Lung (tissue), 12 donors: ENCODE results near the gene FOXP1. TPM values are rescaled to one million over a fixed set of nuclear protein-coding genes. Genes with fewer than 3 reads are reported as not detected.
A peak's percentile ranks its signal among the peaks of the same experiment; 100 is the strongest.

Experiments
- ATAC-seq: fragments of 200-7000 bp; cut with Tn5 transposase; one replicate; pipeline ENCODE4 v1.9.1; 2020; ENCODE audit warnings: moderate number of reproducible peaks; ENCODE audit not compliant: insufficient read depth, low FRiP score
- DNase-seq, 3 donors: peaks; one replicate each; pipeline ENCODE4 v3.0.0-alpha.2; 2013 to 2017
- H3K27ac ChIP-seq, 2 donors: one replicate each; pipeline ENCODE4 v1.5.1; 2013; ENCODE audit warnings: mild to moderate bottlenecking in 2 of 2, moderate library complexity in 2 of 2, control low read depth in 1 of 2, inconsistent platforms in 1 of 2, low read depth in 1 of 2, low read length in 1 of 2
- H3K27me3 ChIP-seq, 3 donors: one replicate each; pipeline ENCODE4 v1.5.1; 2013; ENCODE audit warnings: low read length in 2 of 3; ENCODE audit not compliant: control insufficient read depth in 3 of 3, insufficient read depth in 3 of 3
- H3K36me3 ChIP-seq, 4 donors: one replicate each; pipeline ENCODE4 v1.5.1; 2013; ENCODE audit warnings: low read length in 4 of 4, mild to moderate bottlenecking in 1 of 4, moderate library complexity in 1 of 4; ENCODE audit not compliant: control insufficient read depth in 4 of 4, insufficient read depth in 4 of 4
- H3K4me1 ChIP-seq, 5 donors: one replicate each; pipeline ENCODE4 v1.5.1; 2013; ENCODE audit warnings: low read length in 5 of 5, mild to moderate bottlenecking in 2 of 5, moderate library complexity in 1 of 5; ENCODE audit not compliant: control insufficient read depth in 5 of 5, insufficient read depth in 5 of 5
- H3K4me3 ChIP-seq: one replicate; pipeline ENCODE4 v1.5.1; 2013; ENCODE audit warnings: mild to moderate bottlenecking, control low read depth, moderate library complexity
- H3K9ac ChIP-seq, 2 donors: one replicate each; pipeline ENCODE4 v1.5.1; 2013; ENCODE audit warnings: low read length in 2 of 2, control low read depth in 1 of 2; ENCODE audit not compliant: insufficient read depth in 1 of 2
- H3K9me3 ChIP-seq, 4 donors: one replicate each; pipeline ENCODE4 v1.5.1; 2013; ENCODE audit warnings: low read length in 3 of 4, mild to moderate bottlenecking in 1 of 4, moderate library complexity in 1 of 4; ENCODE audit not compliant: control insufficient read depth in 4 of 4, insufficient read depth in 3 of 4
- CTCF ChIP-seq: IDR thresholded peaks from 2 replicates; pipeline ENCODE4 v1.5.1; 2012; ENCODE audit warnings: mild to moderate bottlenecking; ENCODE audit errors: control extremely low read depth, extremely low read depth
- WGBS, 2 donors: extraction: QIAGEN DNeasy Blood & Tissue Kit; methylation state at CpG; one replicate each; pipeline ENCODE4 v1.1.7; 2013; 5-methylcytosine and 5-hydroxymethylcytosine counted together
- polyA plus RNA-seq, 2 donors: library from polyadenylated mRNA; stranded (reverse); fragments of 200-250 nt; gene quantifications; one replicate each; pipeline ENCODE4 v1.2.1, GENCODE V29; 2013
- total RNA-seq, 2 donors: library from RNA; depleted of rRNA in 1 of 2; stranded (reverse); fragments of >200 nt in 1 of 2; gene quantifications; one replicate each; pipeline ENCODE4 v1.2.1, GENCODE V29; 2014 to 2021
- donor health status: control.
- donor health status: control.
- donor health status: Bipolar disorder and iron deficiency.
- donor health status: healthy.
- donor health status: DM: yes; HTN: yes; CAD: no.

The FOXP1 gene
- total and polyA plus RNA-seq, 4 donors, result 13.8 to 287 (median 73.9) TPM

DNA sequence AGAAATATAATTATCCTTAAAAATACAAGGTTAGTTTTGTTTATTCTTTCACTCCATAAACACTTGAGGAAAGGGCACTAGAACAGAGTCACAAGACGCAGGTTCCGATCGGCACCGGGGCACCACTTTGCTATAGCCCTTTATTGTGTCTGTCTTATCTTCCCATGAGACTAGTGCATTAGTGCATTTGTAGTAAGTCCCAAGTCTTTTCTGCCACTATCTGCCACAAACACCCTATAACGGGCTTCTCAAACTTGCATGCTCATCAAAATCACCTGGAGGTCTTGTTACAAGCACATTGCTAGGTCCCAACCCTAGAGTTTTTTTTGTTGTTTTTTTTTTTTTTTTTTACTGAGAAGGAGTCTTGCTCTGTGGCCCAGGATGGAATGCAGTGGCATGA, 213.1 kb downstream of the FOXP1 start:
- WGBS, 2 donors, result 59 to 76% methylated on average over 5 of the region's 5 CpGs
- TF ChIP-seq CTCF, result no peak

GRCh38 chr3:71369701-71370391, 213.7 kb downstream of the FOXP1 start:
- ATAC-seq, result no peak
- H3K27me3 ChIP-seq, result peaks cover 0 to 2% (median 0%) of the 10 kb centered on the region in 3 donors
- WGBS, 2 donors, result 85 to 87% methylated on average over 6 of the region's 6 CpGs
- no peaks in the 10 kb centered on the region for H3K9me3 ChIP-seq
- no peak overlapping the region for H3K4me3 ChIP-seq
- H3K36me3 ChIP-seq, result no peaks in the 10 kb centered on the region
- no peak overlapping the region for H3K9ac ChIP-seq
- H3K4me1 ChIP-seq, result peaks cover 0 to 12% (median 2%) of the 10 kb centered on the region in 5 donors
- peak in 1 of 3 donors; percentile 48 for DNase-seq
- TF ChIP-seq CTCF, result no peak
- H3K27ac ChIP-seq, result no peak overlapping the region

More for the DNA sequence above, 213.1 kb downstream of the FOXP1 start:
- no peak for ATAC-seq
- Histone ChIP-seq H3K9me3 (no peaks in the 10 kb centered on the region), H3K27me3 (peaks cover 0 to 3% (median 0%) of the 10 kb centered on the region in 3 donors), H3K4me3 (no peak overlapping the region), H3K36me3 (no peaks in the 10 kb centered on the region), H3K4me1 (peaks cover 0 to 12% (median 2%) of the 10 kb centered on the region in 5 donors), H3K9ac (no peak overlapping the region), H3K27ac (no peak overlapping the region)
- DNase-seq, result no peak

- Histone ChIP-seq H3K36me3 (no peaks in the 10 kb centered on the region), H3K27me3 (no peaks in the 10 kb centered on the region), H3K27ac (no peak overlapping the region), H3K9ac (no peak overlapping the region), H3K4me3 (no peak overlapping the region), H3K4me1 (peaks cover 0 to 12% (median 0%) of the 10 kb centered on the region in 5 donors), H3K9me3 (no peaks in the 10 kb centered on the region)
- no peak for TF ChIP-seq CTCF
- 84 to 92% methylated on average over 8 of the region's 8 CpGs for WGBS, 2 donors
- ATAC-seq (no peak), DNase-seq (no peak)
Measured at GRCh38 chr3:71366988-71367604, 216.4 kb downstream of the FOXP1 start.
